HepG2 (cell line): ENCODE measurements around the gene SCAPER. TPM values are rescaled to one million over a fixed set of nuclear protein-coding genes. Genes with fewer than 3 reads are reported as not detected.
A peak's percentile ranks its signal among the peaks of the same experiment; 100 is the strongest.

Experiments
- ATAC-seq: fragments of 200-7000 bp; cut with Tn5 transposase; 3 replicates; pipeline ENCODE4 v1.9.1; 2020; ENCODE audit warnings: mild to moderate bottlenecking, moderate library complexity
- BruUV-seq: library from RNA; stranded (reverse); fragments of 400-500 nt; replicated peaks from 2 replicates; lab custom pipeline; 2021; lab: Mats Ljungman, UMichigan
- CTCF ChIA-PET: fragments of 300-600 bp; formaldehyde crosslinking; extraction: SDS; loops from one replicate; lab custom pipeline; 2021; ENCODE audit warnings: low total read pairs, inconsistent platforms, low intra/inter-chr PET ratio; lab: Yijun Ruan, JAX
- POLR2A ChIA-PET: fragments of 350-600 bp; sonication (Branson Sonifier 250); formaldehyde crosslinking; loops from one replicate; lab custom pipeline; 2020; ENCODE audit warnings: antibody characterized with exemption, inconsistent platforms; lab: Yijun Ruan, JAX
- DNase-seq: peaks from one replicate; pipeline ENCODE4 v3.0.0-alpha.2; 2015; ENCODE audit warnings: low spot score
- FAIRE-seq: peaks from 3 replicates; lab custom pipeline; 2011; peaks lifted over from hg19 to GRCh38; lab: Jason Lieb, UNC
- H2AFZ ChIP-seq: one replicate; pipeline ENCODE4 v1.6.1; 2011; ENCODE audit warnings: low read length, inconsistent platforms
- H3K27ac ChIP-seq: fragments of 300-600 bp; 3 replicates; pipeline ENCODE4 v1.8.0; 2011; ENCODE audit warnings: mixed run types, mild to moderate bottlenecking, mixed read lengths, low read length, inconsistent platforms; ENCODE audit not compliant: insufficient read depth; ENCODE audit errors: extremely low read length
- H3K27me3 ChIP-seq, 2 experiments: fragments of 200-600 bp in 1 of 2; 2 replicates in 1 of 2; 3 replicates in 1 of 2; pipeline versions ENCODE4 v1.6.0 to v1.8.0; 2011; ENCODE audit warnings: low read length in 2 of 2, mild to moderate bottlenecking in 2 of 2, moderate library complexity in 2 of 2, inconsistent platforms in 1 of 2; ENCODE audit not compliant: insufficient read depth in 2 of 2, control insufficient read depth in 1 of 2
- H3K36me3 ChIP-seq, 2 experiments: fragments of 200-600 bp in 1 of 2; replicated peaks in 1 of 2; 2 replicates in 1 of 2; 3 replicates in 1 of 2; pipeline versions ENCODE4 v1.5.1 to v1.8.0; 2011; ENCODE audit warnings: low read length in 2 of 2, inconsistent platforms in 1 of 2; ENCODE audit not compliant: insufficient read depth in 2 of 2, control insufficient read depth in 1 of 2
- H3K4me1 ChIP-seq: 2 replicates; pipeline ENCODE4 v1.5.1; 2012; ENCODE audit warnings: low read length, inconsistent platforms; ENCODE audit not compliant: insufficient read depth
- H3K4me2 ChIP-seq: 2 replicates; pipeline ENCODE4 v1.6.0; 2011; ENCODE audit warnings: low read depth, low read length, inconsistent platforms
- H3K4me3 ChIP-seq, 3 experiments: fragments of 200-600 bp in 1 of 3; sonication (generic), shearing (Covaris generic) in 1 of 3; replicated peaks in 1 of 3; 2 replicates each; pipeline ENCODE4 v1.5.1; 2011 to 2016; ENCODE audit warnings: low read length in 3 of 3, inconsistent platforms in 2 of 3, low read depth in 2 of 3, mild to moderate bottlenecking in 2 of 3, control low read depth in 1 of 3, mixed read lengths in 1 of 3; ENCODE audit not compliant: insufficient read depth in 1 of 3
- H3K79me2 ChIP-seq: one replicate; pipeline ENCODE4 v1.6.1; 2011; ENCODE audit warnings: low read length, inconsistent platforms; ENCODE audit not compliant: insufficient read depth
- H3K9ac ChIP-seq: 2 replicates; pipeline ENCODE4 v1.6.0; 2011; ENCODE audit warnings: mild to moderate bottlenecking, low read depth, low read length, inconsistent platforms; ENCODE audit not compliant: insufficient read depth
- H3K9me3 ChIP-seq: 2 replicates; pipeline ENCODE4 v1.5.1; 2012; ENCODE audit warnings: mild to moderate bottlenecking, low read length
- H4K20me1 ChIP-seq: 2 replicates; pipeline ENCODE4 v1.6.0; 2011; ENCODE audit warnings: inconsistent platforms, mild to moderate bottlenecking, low read length, moderate library complexity; ENCODE audit not compliant: insufficient read depth
- ARNTL ChIP-seq: sonication (generic); formaldehyde crosslinking; IDR thresholded peaks from 2 replicates; pipeline ENCODE4 v1.4.0; 2020; ENCODE audit warnings: mild to moderate bottlenecking, missing genetic modification reagents
- CENPBD1 ChIP-seq: sonication (generic); formaldehyde crosslinking; IDR thresholded peaks from 2 replicates; pipeline ENCODE4 v1.8.0; 2022; ENCODE audit warnings: missing genetic modification reagents, low read depth, mild to moderate bottlenecking, borderline replicate concordance
- CHCHD3 ChIP-seq: sonication (generic); formaldehyde crosslinking; IDR thresholded peaks from 2 replicates; pipeline ENCODE4 v1.8.0; 2022; ENCODE audit warnings: mild to moderate bottlenecking, missing genetic modification reagents, moderate library complexity
- CREM ChIP-seq, 2 experiments: sonication (generic) in 1 of 2; formaldehyde crosslinking in 1 of 2; IDR thresholded peaks; 2 replicates each; pipeline versions ENCODE4 v1.4.0 to v1.6.1; 2016 to 2020; ENCODE audit warnings: antibody characterized with exemption in 1 of 2, mild to moderate bottlenecking in 1 of 2, missing genetic modification reagents in 1 of 2
- FOXK1 ChIP-seq: sonication (generic); formaldehyde crosslinking; IDR thresholded peaks from 2 replicates; pipeline ENCODE4 v1.4.0; 2020; ENCODE audit warnings: low read depth, missing genetic modification reagents, borderline replicate concordance
- GPBP1L1 ChIP-seq: sonication (generic); formaldehyde crosslinking; IDR thresholded peaks from 2 replicates; pipeline ENCODE4 v1.5.0; 2020; ENCODE audit warnings: mild to moderate bottlenecking, missing genetic modification reagents
- KLF15 ChIP-seq: sonication (generic); formaldehyde crosslinking; IDR thresholded peaks from 2 replicates; pipeline ENCODE4 v1.8.1; 2023; ENCODE audit warnings: borderline replicate concordance, mild to moderate bottlenecking, inconsistent platforms, missing genetic modification reagents, mixed read lengths
- KMT2B ChIP-seq: IDR thresholded peaks from 2 replicates; pipeline ENCODE4 v1.6.1; 2016; ENCODE audit warnings: missing genetic modification reagents, missing compliant biosample characterization
- MAFF ChIP-seq: IDR thresholded peaks from 2 replicates; pipeline ENCODE4 v1.6.1; 2011; ENCODE audit warnings: low read depth, low read length, improper control_type of control experiment
- PAWR ChIP-seq: sonication (generic); formaldehyde crosslinking; IDR thresholded peaks from 2 replicates; pipeline ENCODE4 v1.4.0; 2020; ENCODE audit warnings: missing genetic modification reagents, mild to moderate bottlenecking, borderline replicate concordance
- PTBP1 ChIP-seq: fragments of 200-400 bp; formaldehyde crosslinking; IDR thresholded peaks from 2 replicates; pipeline ENCODE4 v1.6.1; 2018; ENCODE audit warnings: low read length, low read depth; ENCODE audit not compliant: poor library complexity, severe bottlenecking
- SMAD3 ChIP-seq: sonication (generic); formaldehyde crosslinking; IDR thresholded peaks from 2 replicates; pipeline ENCODE4 v1.4.0; 2020; ENCODE audit warnings: missing genetic modification reagents
- ZNF138 ChIP-seq: sonication (generic); formaldehyde crosslinking; IDR thresholded peaks from 2 replicates; pipeline ENCODE4 v1.5.0; 2020; ENCODE audit warnings: mild to moderate bottlenecking, low read depth, missing genetic modification reagents
- ZNF407 ChIP-seq: sonication (generic); formaldehyde crosslinking; IDR thresholded peaks from one replicate; pipeline ENCODE4 v1.5.1; 2020; ENCODE audit warnings: mild to moderate bottlenecking, missing genetic modification reagents; ENCODE audit errors: not compliant biosample characterization
- ZNF557 ChIP-seq: sonication (generic); formaldehyde crosslinking; IDR thresholded peaks from 2 replicates; pipeline ENCODE4 v1.4.0; 2020; ENCODE audit warnings: missing genetic modification reagents
- ZNF577 ChIP-seq: sonication (generic); formaldehyde crosslinking; IDR thresholded peaks from 2 replicates; pipeline ENCODE4 v1.4.0; 2020; ENCODE audit warnings: mild to moderate bottlenecking, low read depth, missing genetic modification reagents, borderline replicate concordance
- WGBS: methylation state at CpG from one replicate; pipeline ENCODE4 v1.1.6; 2017; ENCODE audit warnings: low lambda C conversion rate; 5-methylcytosine and 5-hydroxymethylcytosine counted together
- in situ Hi-C: cut with HindIII; loops from 2 replicates; pipeline ENCODE4 v1.10.0; 2017; ENCODE audit warnings: low pct_unique_long_range_greater_than_20kb; ENCODE audit not compliant: extremely low pct_ligation_motif_present
- intact Hi-C: fragments of 100-400 bp; cut with micrococcal nuclease; formaldehyde crosslinking; loops from one replicate; pipeline ENCODE4 v1.10.0; 2022; ENCODE audit not compliant: unreplicated experiment
- polyA plus RNA-seq, 8 experiments: library from polyadenylated mRNA; depleted of rRNA in 3 of 8; stranded (reverse) in 7 of 8; unstranded in 1 of 8; fragments of >200 nt; fragmentation: Illumina TruSeq in 4 of 8; extraction: Trizol in 4 of 8; gene quantifications; 2 replicates each; pipeline versions ENCODE4 v1.2.1 to v1.2.3, GENCODE V29; 2011 to 2016; ENCODE audit warnings: low read depth in 4 of 8, missing spikeins in 1 of 8, mixed read lengths in 1 of 8; ENCODE audit not compliant: insufficient read depth in 1 of 8
- total RNA-seq, 5 experiments: library from RNA; depleted of rRNA; stranded (reverse); fragments of >200 nt; fragmentation: Illumina TruSeq; extraction: Trizol; gene quantifications; 2 replicates each; pipeline ENCODE4 v1.2.3, GENCODE V29; 2016; ENCODE audit warnings: low read depth in 1 of 5

The SCAPER gene
- total and polyA plus RNA-seq, 2 of the 13 experiments (the other 11 are each of a cell fraction or from before 2014, with no cell fraction given) = 4.3 to 10.5 TPM

GRCh38 chr15:76492538-76492937 is 412.6 kb downstream of the SCAPER start:
- no peak for FAIRE-seq
- intact Hi-C loops = no loop called here
- TF ChIP-seq PTBP1 = no peak
- TF ChIP-seq CENPBD1 (CRISPR knock-in tag) = no peak
- TF ChIP-seq CREM (IDR thresholded peaks at IDR 0.05) = no peak
- no peak for TF ChIP-seq CREM (CRISPR knock-in tag; IDR thresholded peaks at IDR 0.05)
- no peak for TF ChIP-seq KLF15
- TF ChIP-seq ZNF557 (CRISPR knock-in tag) = no peak
- no peak for TF ChIP-seq GPBP1L1
- no peak for TF ChIP-seq KMT2B
- TF ChIP-seq SMAD3 = no peak
- no peak for TF ChIP-seq CHCHD3 (CRISPR knock-in tag)
- no peak for TF ChIP-seq ZNF407 (CRISPR knock-in tag)
- peak; percentile 87 for TF ChIP-seq MAFF
- no peak for TF ChIP-seq ARNTL
- TF ChIP-seq ZNF577 (CRISPR knock-in tag) = no peak
- no peak for TF ChIP-seq FOXK1 (CRISPR knock-in tag)
- no peak for TF ChIP-seq PAWR (CRISPR knock-in tag)
- TF ChIP-seq ZNF138 (CRISPR knock-in tag) = no peak

More at GRCh38 chr15:76492538-76492937, 412.6 kb downstream of the SCAPER start:
- no peak overlapping the region for H3K9ac ChIP-seq
- POLR2A ChIA-PET = no interaction called here
- H3K4me3 ChIP-seq = no peak overlapping the region
- no peaks in the 10 kb centered on the region for H3K9me3 ChIP-seq
- no peaks in the 10 kb centered on the region for H3K36me3 ChIP-seq
- in situ Hi-C loops = no loop called here
- H4K20me1 ChIP-seq = no peaks in the 10 kb centered on the region
- no TSS peak for BruUV-seq
- H3K79me2 ChIP-seq = no peaks in the 10 kb centered on the region
- DNase-seq (no peak), ATAC-seq (no peak)
- H3K27me3 ChIP-seq = no peaks in the 10 kb centered on the region
- no peaks in the 10 kb centered on the region for H3K4me1 ChIP-seq
- CTCF ChIA-PET = no interaction called here
- 83% methylated on average over 1 of the region's 1 CpG for WGBS
- H3K4me2 ChIP-seq = no peak overlapping the region
- no peak overlapping the region for H3K27ac ChIP-seq
- H2AFZ ChIP-seq = no peak overlapping the region
